Upper lobe of left lung (tissue), 6 donors: ENCODE measurements around the gene FKBP1A. TPM values are rescaled to one million over a fixed set of nuclear protein-coding genes. Genes with fewer than 3 reads are reported as not detected.

ENCODE experiments used
- ATAC-seq, 2 donors: fragments of 200-7000 bp; cut with Tn5 transposase; one replicate each; pipeline ENCODE4 v1.9.1; 2022; ENCODE audit warnings: mild to moderate bottlenecking in 2 of 2, moderate library complexity in 2 of 2; ENCODE audit not compliant: low FRiP score in 2 of 2
- DNase-seq, 2 donors: peaks; one replicate each; pipeline ENCODE4 v3.0.0-alpha.2; 2019 to 2020
- H3K27ac ChIP-seq, 4 donors: fragments of 200-600 bp; sonication (generic); one replicate each; pipeline ENCODE4 v1.5.1; 2016 to 2019
- H3K27me3 ChIP-seq, 4 donors: fragments of 200-600 bp; sonication (generic); one replicate each; pipeline ENCODE4 v1.5.1; 2017 to 2019
- H3K36me3 ChIP-seq, 4 donors: fragments of 200-600 bp; sonication (generic); one replicate each; pipeline ENCODE4 v1.5.1; 2016 to 2019
- H3K4me1 ChIP-seq, 4 donors: fragments of 200-600 bp; sonication (generic); one replicate each; pipeline ENCODE4 v1.5.1; 2018 to 2019
- H3K4me3 ChIP-seq, 4 donors: fragments of 200-600 bp; sonication (generic); one replicate each; pipeline ENCODE4 v1.5.1; 2017 to 2019; ENCODE audit warnings: mild to moderate bottlenecking in 2 of 4, moderate library complexity in 1 of 4
- H3K9me3 ChIP-seq, 4 donors: fragments of 200-600 bp; sonication (generic); one replicate each; pipeline ENCODE4 v1.5.1; 2018 to 2019
- EP300 ChIP-seq, 4 donors: sonication (generic); formaldehyde crosslinking; IDR thresholded peaks; one replicate each; pipeline ENCODE4 v1.5.1; 2017; ENCODE audit warnings: antibody characterized with exemption in 4 of 4, control low read depth in 2 of 4
- POLR2A ChIP-seq, 4 donors: fragments of 450-650 bp; IDR thresholded peaks; one replicate each; pipeline ENCODE4 v1.5.1; 2016 to 2017; ENCODE audit warnings: antibody characterized with exemption in 4 of 4, mild to moderate bottlenecking in 2 of 4
- POLR2AphosphoS5 ChIP-seq, 2 donors: sonication (generic); formaldehyde crosslinking; IDR thresholded peaks; one replicate each; pipeline ENCODE4 v1.5.1; 2017; ENCODE audit warnings: antibody characterized with exemption in 2 of 2
- WGBS, 2 donors: methylation state at CpG; one replicate each; pipeline ENCODE4 v1.1.5; 2017 to 2018; 5-methylcytosine and 5-hydroxymethylcytosine counted together
- total RNA-seq, 6 donors: library from RNA; depleted of rRNA in 4 of 6; stranded (reverse); fragments of >200 nt in 4 of 6; gene quantifications; one replicate each; pipeline versions ENCODE4 v1.1.0 to v1.2.1, GENCODE V29; 2016 to 2021
- TF ChIP-seq, protein P1 (sequence below), 6 experiments: fragments of 450-650 bp in 4 of 6; fragments of 200-600 bp in 2 of 6; sonication (generic) in 2 of 6; IDR thresholded peaks; one replicate each; pipeline ENCODE4 v1.5.1; 2016 to 2019; ENCODE audit warnings: antibody characterized with exemption in 6 of 6
- donor health status: DM: no; HTN: no; CAD: no; lungs with moderate emphysema.
- donor health status: DM: no; HTN: yes; CAD: no; lungs with severe emphysema.

Gene FKBP1A
- total RNA-seq, 6 donors from 2014 or later: 75.4 to 328 (median 160) TPM

DNA sequence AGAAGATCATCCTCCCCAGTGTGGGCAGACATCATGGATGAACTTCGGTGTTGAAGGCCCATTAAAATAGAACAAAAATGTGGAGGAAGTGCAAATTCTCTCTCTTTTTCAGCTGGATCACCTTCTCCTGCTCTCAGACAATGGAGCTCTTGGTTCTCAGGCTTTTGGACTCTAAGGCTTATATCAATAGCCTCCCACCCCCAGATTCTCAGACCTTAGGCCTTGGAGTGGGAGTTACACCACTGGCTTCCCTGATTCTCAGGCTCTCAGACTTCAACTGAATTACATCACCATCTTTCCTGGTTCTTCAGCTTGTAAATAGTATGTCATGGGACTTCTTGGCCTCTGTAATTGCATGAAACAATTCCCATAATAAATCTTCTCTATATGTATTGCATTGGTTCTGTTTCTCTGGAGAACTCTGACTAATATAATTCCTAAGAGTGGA, 37.2 kb upstream of the FKBP1A start:
- Histone ChIP-seq H3K9me3 (no peaks in the 10 kb centered on the region), H3K27me3 (no peaks in the 10 kb centered on the region), H3K27ac (no peak overlapping the region), H3K4me1 (peaks cover under 1 to 16% (median 7%) of the 10 kb centered on the region in 4 donors), H3K4me3 (no peak overlapping the region), H3K36me3 (no peaks in the 10 kb centered on the region)
- no peak for TF ChIP-seq POLR2A (IDR thresholded peaks at IDR 0.05)
- no peak for TF ChIP-seq EP300 (IDR thresholded peaks at IDR 0.05)
- no peak for TF ChIP-seq POLR2AphosphoS5 (IDR thresholded peaks at IDR 0.05)
- TF ChIP-seq, protein P1, sequence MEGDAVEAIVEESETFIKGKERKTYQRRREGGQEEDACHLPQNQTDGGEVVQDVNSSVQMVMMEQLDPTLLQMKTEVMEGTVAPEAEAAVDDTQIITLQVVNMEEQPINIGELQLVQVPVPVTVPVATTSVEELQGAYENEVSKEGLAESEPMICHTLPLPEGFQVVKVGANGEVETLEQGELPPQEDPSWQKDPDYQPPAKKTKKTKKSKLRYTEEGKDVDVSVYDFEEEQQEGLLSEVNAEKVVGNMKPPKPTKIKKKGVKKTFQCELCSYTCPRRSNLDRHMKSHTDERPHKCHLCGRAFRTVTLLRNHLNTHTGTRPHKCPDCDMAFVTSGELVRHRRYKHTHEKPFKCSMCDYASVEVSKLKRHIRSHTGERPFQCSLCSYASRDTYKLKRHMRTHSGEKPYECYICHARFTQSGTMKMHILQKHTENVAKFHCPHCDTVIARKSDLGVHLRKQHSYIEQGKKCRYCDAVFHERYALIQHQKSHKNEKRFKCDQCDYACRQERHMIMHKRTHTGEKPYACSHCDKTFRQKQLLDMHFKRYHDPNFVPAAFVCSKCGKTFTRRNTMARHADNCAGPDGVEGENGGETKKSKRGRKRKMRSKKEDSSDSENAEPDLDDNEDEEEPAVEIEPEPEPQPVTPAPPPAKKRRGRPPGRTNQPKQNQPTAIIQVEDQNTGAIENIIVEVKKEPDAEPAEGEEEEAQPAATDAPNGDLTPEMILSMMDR (IDR thresholded peaks at IDR 0.05): no peak
- WGBS, 2 donors: 86 to 92% methylated on average over 1 of the region's 1 CpG
- DNase-seq: no peak
- no peak for ATAC-seq

DNA sequence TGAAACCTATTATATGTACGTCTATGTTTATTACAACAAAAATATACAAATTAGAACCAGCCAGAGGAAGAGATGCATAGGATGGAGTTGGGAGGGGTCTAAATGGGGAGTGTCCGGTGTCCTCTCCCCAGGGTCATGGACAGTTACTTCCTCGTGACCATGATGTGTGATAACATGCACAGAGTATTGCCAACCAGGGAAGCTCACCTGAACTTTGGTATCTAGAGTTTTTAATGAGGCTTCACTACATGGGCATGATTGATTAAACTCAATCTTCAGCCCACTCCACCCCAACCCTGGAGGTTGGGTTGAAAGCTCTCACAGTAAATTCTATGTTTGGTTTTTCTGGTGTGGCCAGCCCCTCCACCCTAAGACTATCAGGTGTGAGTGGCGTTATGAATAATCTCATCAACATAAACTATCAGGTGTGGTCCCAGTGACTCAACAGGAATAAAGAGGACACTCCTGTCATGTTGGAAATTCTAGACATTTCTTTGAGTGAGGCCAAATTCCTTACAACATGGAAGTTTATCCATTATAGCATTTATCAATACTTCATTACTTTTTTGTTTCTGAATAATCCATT, 36.4 kb upstream of the FKBP1A start:
- no peak for ATAC-seq
- Histone ChIP-seq H3K36me3 (no peaks in the 10 kb centered on the region), H3K4me3 (no peak overlapping the region), H3K27me3 (no peaks in the 10 kb centered on the region), H3K9me3 (no peaks in the 10 kb centered on the region), H3K27ac (no peak overlapping the region), H3K4me1 (peaks cover 0 to 12% (median under 1%) of the 10 kb centered on the region in 4 donors)
- DNase-seq: no peak
- TF ChIP-seq POLR2AphosphoS5 (IDR thresholded peaks at IDR 0.05) (no peak), POLR2A (IDR thresholded peaks at IDR 0.05) (no peak)
- 87 to 90% methylated on average over 4 of the region's 4 CpGs for WGBS, 2 donors

- Histone ChIP-seq H3K9me3 (no peaks in the 10 kb centered on the region), H3K27ac (no peak overlapping the region), H3K4me3 (no peak overlapping the region), H3K36me3 (no peaks in the 10 kb centered on the region), H3K27me3 (no peaks in the 10 kb centered on the region), H3K4me1 (peaks cover 0 to 9% (median 0%) of the 10 kb centered on the region in 4 donors)
- no peak for ATAC-seq
- 21 to 49% methylated on average over 3 of the region's 3 CpGs for WGBS, 2 donors
- DNase-seq: no peak
- TF ChIP-seq, protein P1 (IDR thresholded peaks at IDR 0.05): no peak
- TF ChIP-seq POLR2AphosphoS5 (IDR thresholded peaks at IDR 0.05) (no peak), EP300 (IDR thresholded peaks at IDR 0.05) (no peak), POLR2A (IDR thresholded peaks at IDR 0.05) (no peak)
Observed at GRCh38 chr20:1427457-1428054, 34.7 kb upstream of the FKBP1A start.

DNA sequence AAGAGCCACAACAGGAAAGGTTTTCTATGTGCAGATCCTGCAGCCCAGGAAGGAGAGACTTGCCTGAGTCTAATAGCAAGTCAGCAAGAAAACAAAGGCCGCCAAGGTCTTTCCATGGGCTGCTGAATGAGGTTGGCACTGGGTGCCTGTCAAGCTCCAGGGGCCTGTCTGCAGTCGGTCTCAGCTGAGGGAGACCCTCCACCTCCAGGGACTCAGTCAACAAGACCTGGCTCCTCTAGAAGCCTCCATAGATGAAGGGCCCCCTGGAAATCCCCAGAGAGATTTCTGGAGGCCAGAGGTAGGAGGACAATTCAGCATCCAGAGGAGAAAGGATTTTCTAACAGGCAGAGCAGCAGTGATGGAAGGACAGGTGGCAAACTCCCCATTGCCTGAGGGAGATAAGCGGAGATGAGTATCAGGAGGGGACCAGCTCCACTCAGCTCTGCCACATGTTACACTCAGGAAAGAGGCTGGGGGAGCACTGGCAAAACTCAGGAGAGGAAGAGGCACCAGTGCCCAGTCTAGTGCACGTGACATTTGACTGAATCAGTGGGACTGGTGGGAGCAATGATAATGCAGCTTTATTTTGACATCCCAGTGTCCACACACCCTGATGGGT, 33.5 kb upstream of the FKBP1A start:
- Histone ChIP-seq H3K4me1 (peaks cover 0 to 9% (median 0%) of the 10 kb centered on the region in 4 donors), H3K9me3 (no peaks in the 10 kb centered on the region), H3K27ac (no peak overlapping the region), H3K36me3 (no peaks in the 10 kb centered on the region), H3K4me3 (no peak overlapping the region), H3K27me3 (no peaks in the 10 kb centered on the region)
- TF ChIP-seq POLR2AphosphoS5 (IDR thresholded peaks at IDR 0.05) (no peak), POLR2A (IDR thresholded peaks at IDR 0.05) (no peak), EP300 (IDR thresholded peaks at IDR 0.05) (no peak)
- TF ChIP-seq, protein P1 (IDR thresholded peaks at IDR 0.05): no peak
- no peak for DNase-seq
- ATAC-seq: no peak
- 66 to 67% methylated on average over 4 of the region's 4 CpGs for WGBS, 2 donors

- peaks cover 0 to 9% (median 0%) of the 10 kb centered on the region in 4 donors for H3K4me1 ChIP-seq
- DNase-seq (no peak), ATAC-seq (no peak)
- H3K27ac ChIP-seq: no peak overlapping the region
- no peaks in the 10 kb centered on the region for H3K27me3 ChIP-seq
- WGBS, 2 donors: 74 to 75% methylated on average over 1 of the region's 1 CpG
- no peak for TF ChIP-seq POLR2AphosphoS5 (IDR thresholded peaks at IDR 0.05)
- TF ChIP-seq EP300 (IDR thresholded peaks at IDR 0.05): no peak
- TF ChIP-seq, protein P1 (IDR thresholded peaks at IDR 0.05): no peak
- TF ChIP-seq POLR2A (IDR thresholded peaks at IDR 0.05): no peak
- peaks cover 0 to 7% (median 6%) of the 10 kb centered on the region in 4 donors for H3K9me3 ChIP-seq
- no peaks in the 10 kb centered on the region for H3K36me3 ChIP-seq
- no peak overlapping the region for H3K4me3 ChIP-seq
Observed at GRCh38 chr20:1424336-1424735, 31.5 kb upstream of the FKBP1A start.
